DOHH2 (cell line): Measurements from ENCODE around the gene PKIG.

ENCODE experiments used
- H3F3A ChIP-seq: fragments of 200-600 bp; sonication (generic), shearing (Covaris generic); 2 replicates; pipeline ENCODE4 v1.6.0; 2016; ENCODE audit warnings: antibody characterized with exemption, mild to moderate bottlenecking; ENCODE audit not compliant: control insufficient read depth, insufficient read depth
- H3K27ac ChIP-seq: fragments of 200-600 bp; sonication (generic); 2 replicates; pipeline ENCODE4 v1.5.1; 2014; ENCODE audit warnings: low read depth, mild to moderate bottlenecking, low read length, moderate library complexity
- H3K27me3 ChIP-seq: fragments of 200-600 bp; sonication (generic); 2 replicates; pipeline ENCODE4 v1.6.1; 2014; ENCODE audit warnings: mild to moderate bottlenecking, low read length, mixed read lengths; ENCODE audit not compliant: control insufficient read depth
- H3K36me3 ChIP-seq: fragments of 200-600 bp; sonication (generic); 2 replicates; pipeline ENCODE4 v1.6.1; 2014; ENCODE audit warnings: mild to moderate bottlenecking, low read length, moderate library complexity, mixed read lengths; ENCODE audit not compliant: control insufficient read depth
- H3K4me1 ChIP-seq: fragments of 200-600 bp; sonication (generic); 2 replicates; pipeline ENCODE4 v1.6.1; 2014; ENCODE audit warnings: mild to moderate bottlenecking, low read length, mixed read lengths; ENCODE audit not compliant: control insufficient read depth
- H3K4me2 ChIP-seq: fragments of 200-600 bp; sonication (generic); 2 replicates; pipeline ENCODE4 v1.6.0; 2014; ENCODE audit warnings: mild to moderate bottlenecking, low read length, moderate library complexity
- H3K4me3 ChIP-seq: fragments of 200-600 bp; sonication (generic); 2 replicates; pipeline ENCODE4 v1.5.1; 2014; ENCODE audit warnings: mild to moderate bottlenecking, low read length, mixed read lengths
- H3K79me2 ChIP-seq: fragments of 200-600 bp; sonication (generic); 2 replicates; pipeline ENCODE4 v1.6.1; 2014; ENCODE audit warnings: mild to moderate bottlenecking, low read length, mixed read lengths; ENCODE audit not compliant: control insufficient read depth
- H3K9me2 ChIP-seq: fragments of 200-600 bp; sonication (generic); replicated peaks from 2 replicates; pipeline ENCODE4 v1.6.1; 2014; ENCODE audit warnings: mild to moderate bottlenecking, low read length, mixed read lengths; ENCODE audit not compliant: control insufficient read depth
- H3K9me3 ChIP-seq: fragments of 200-600 bp; sonication (generic); 2 replicates; pipeline ENCODE4 v1.6.1; 2014; ENCODE audit warnings: antibody characterized with exemption, low read length, mixed read lengths; ENCODE audit not compliant: control insufficient read depth, insufficient read depth
- H4K20me1 ChIP-seq: fragments of 200-600 bp; sonication (generic); 2 replicates; pipeline ENCODE4 v1.6.0; 2014; ENCODE audit warnings: low read depth, mild to moderate bottlenecking, antibody characterized with exemption, low read length, moderate library complexity; ENCODE audit not compliant: control insufficient read depth, insufficient read depth
- EZH2phosphoT487 ChIP-seq: fragments of 200-600 bp; sonication (generic); IDR thresholded peaks from 2 replicates; pipeline ENCODE4 v1.6.1; 2017; ENCODE audit warnings: borderline replicate concordance, mild to moderate bottlenecking, antibody characterized with exemption, low read length, moderate library complexity, mixed read lengths
- TF ChIP-seq, protein P1 (sequence below): fragments of 200-600 bp; sonication (generic); IDR thresholded peaks from one replicate; pipeline ENCODE4 v1.5.1; 2014; ENCODE audit warnings: antibody characterized with exemption, mild to moderate bottlenecking, low read depth, low read length; ENCODE audit not compliant: poor library complexity, severe bottlenecking

Gene PKIG

DNA sequence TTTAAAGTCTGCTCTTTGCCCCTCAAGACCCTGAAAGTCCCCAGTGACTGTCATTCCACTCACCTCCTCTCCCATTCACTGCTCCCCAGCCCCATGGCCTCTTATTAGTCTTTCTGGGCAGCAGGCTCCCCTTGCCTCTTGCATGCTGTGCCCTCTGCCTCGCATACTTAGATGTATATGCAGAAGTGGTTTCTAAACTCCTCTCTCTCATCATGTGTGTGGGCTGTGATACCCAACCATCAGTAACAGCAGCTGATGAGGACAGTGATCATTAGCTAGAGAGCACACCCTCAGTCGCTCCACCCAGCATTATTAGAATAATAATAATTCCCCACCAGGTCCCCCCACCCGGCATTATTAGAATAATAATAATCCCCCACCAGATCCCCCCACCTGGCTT is 14.5 kb downstream of the PKIG start:
- Histone ChIP-seq H3K27me3 (no peaks in the 10 kb centered on the region), H3K27ac (no peak overlapping the region), H3K79me2 (peaks cover 67% of the 10 kb centered on the region), H3K4me2 (no peak overlapping the region), H3K36me3 (peaks cover 57% of the 10 kb centered on the region), H3K4me3 (no peak overlapping the region), H3K9me3 (no peaks in the 10 kb centered on the region), H3K4me1 (peaks cover 81% of the 10 kb centered on the region), H4K20me1 (no peaks in the 10 kb centered on the region), H3F3A (peaks cover 3% of the 10 kb centered on the region; the same call in 1 of the 2 replicates), H3K9me2 (no peaks in the 10 kb centered on the region)
- TF ChIP-seq EZH2phosphoT487, result no peak
- TF ChIP-seq, protein P1, sequence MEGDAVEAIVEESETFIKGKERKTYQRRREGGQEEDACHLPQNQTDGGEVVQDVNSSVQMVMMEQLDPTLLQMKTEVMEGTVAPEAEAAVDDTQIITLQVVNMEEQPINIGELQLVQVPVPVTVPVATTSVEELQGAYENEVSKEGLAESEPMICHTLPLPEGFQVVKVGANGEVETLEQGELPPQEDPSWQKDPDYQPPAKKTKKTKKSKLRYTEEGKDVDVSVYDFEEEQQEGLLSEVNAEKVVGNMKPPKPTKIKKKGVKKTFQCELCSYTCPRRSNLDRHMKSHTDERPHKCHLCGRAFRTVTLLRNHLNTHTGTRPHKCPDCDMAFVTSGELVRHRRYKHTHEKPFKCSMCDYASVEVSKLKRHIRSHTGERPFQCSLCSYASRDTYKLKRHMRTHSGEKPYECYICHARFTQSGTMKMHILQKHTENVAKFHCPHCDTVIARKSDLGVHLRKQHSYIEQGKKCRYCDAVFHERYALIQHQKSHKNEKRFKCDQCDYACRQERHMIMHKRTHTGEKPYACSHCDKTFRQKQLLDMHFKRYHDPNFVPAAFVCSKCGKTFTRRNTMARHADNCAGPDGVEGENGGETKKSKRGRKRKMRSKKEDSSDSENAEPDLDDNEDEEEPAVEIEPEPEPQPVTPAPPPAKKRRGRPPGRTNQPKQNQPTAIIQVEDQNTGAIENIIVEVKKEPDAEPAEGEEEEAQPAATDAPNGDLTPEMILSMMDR, result no peak

DNA sequence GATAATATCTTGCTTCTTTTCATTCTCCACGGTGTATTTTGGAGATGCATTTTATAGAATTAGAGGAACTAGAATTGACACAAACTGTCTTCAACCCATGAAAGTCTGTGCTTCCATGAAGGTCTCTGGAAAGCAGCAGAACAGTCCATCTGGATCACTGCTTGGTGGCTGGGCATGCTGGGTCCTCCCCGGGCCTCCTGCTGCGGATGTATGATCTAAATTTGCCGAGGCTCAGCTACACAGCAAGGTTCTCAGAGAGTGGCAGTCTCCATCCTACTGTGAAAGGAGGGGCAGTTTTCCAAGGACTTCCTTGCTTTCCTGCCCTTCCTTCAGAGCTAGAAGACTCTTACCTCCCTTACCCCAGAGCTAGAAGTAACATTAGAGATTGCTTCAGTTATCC is 15.1 kb downstream of the PKIG start:
- 0 out of 2 replicates have a peak overlapping the region, but pooled peaks have one; percentile 55 for H3K4me3 ChIP-seq
- H3K4me1 ChIP-seq, result peaks cover 76% of the 10 kb centered on the region
- TF ChIP-seq EZH2phosphoT487, result no peak
- TF ChIP-seq, protein P1, result no peak
- no peaks in the 10 kb centered on the region for H3K9me3 ChIP-seq
- H4K20me1 ChIP-seq, result no peaks in the 10 kb centered on the region
- peaks cover 50% of the 10 kb centered on the region for H3K36me3 ChIP-seq
- peaks cover 63% of the 10 kb centered on the region for H3K79me2 ChIP-seq
- peaks cover 3% of the 10 kb centered on the region; the same call in 1 of the 2 replicates for H3F3A ChIP-seq
- no peak overlapping the region for H3K27ac ChIP-seq
- H3K9me2 ChIP-seq, result no peaks in the 10 kb centered on the region
- H3K27me3 ChIP-seq, result no peaks in the 10 kb centered on the region
- peak overlapping the region; percentile 73 for H3K4me2 ChIP-seq

DNA sequence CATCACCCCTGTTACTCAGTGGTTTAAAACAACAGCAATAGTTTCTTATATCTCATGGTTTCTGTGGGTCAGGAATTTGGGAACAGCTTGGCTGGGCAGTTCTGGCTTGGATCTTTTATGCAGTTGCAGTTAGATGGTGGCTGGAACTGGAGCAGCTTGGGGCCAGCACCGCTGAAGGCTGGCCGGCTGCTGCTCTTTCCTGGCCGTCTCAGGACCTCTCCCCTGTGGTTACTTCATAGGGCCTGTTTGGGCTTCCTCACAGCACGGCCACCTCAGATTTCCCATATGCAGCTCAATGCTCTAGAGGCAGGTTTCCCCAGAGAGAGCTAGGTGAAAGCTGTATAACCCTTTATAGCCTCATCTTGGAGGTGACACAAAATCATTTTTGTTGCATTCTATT is 15.6 kb downstream of the PKIG start:
- no peaks in the 10 kb centered on the region for H3K9me2 ChIP-seq
- no peaks in the 10 kb centered on the region for H4K20me1 ChIP-seq
- peak overlapping the region; percentile 24 for H3K27ac ChIP-seq
- H3K36me3 ChIP-seq, result peaks cover 48% of the 10 kb centered on the region
- TF ChIP-seq EZH2phosphoT487, result no peak
- TF ChIP-seq, protein P1, result no peak
- no peaks in the 10 kb centered on the region for H3K9me3 ChIP-seq
- H3K4me1 ChIP-seq, result peaks cover 72% of the 10 kb centered on the region
- H3K27me3 ChIP-seq, result no peaks in the 10 kb centered on the region
- peaks cover 3% of the 10 kb centered on the region; the same call in 1 of the 2 replicates for H3F3A ChIP-seq
- H3K4me2 ChIP-seq, result peak overlapping the region; percentile 73
- H3K4me3 ChIP-seq, result peak overlapping the region; percentile 55
- H3K79me2 ChIP-seq, result peaks cover 63% of the 10 kb centered on the region
